SK-N-SH treated with all-trans-retinoic acid at 6 μM for 48 hours (cell line): ENCODE data around the gene SLC6A6.

Experiments
- CSDC2 ChIP-seq: fragments of 250-450 bp; sonication (Bioruptor Pico); IDR thresholded peaks from 2 replicates; pipeline ENCODE4 v1.5.0; 2020; ENCODE audit warnings: mild to moderate bottlenecking, moderate library complexity
- GLIS3 ChIP-seq: fragments of 250-450 bp; sonication (Bioruptor Pico); IDR thresholded peaks from 2 replicates; pipeline ENCODE4 v1.5.0; 2020; ENCODE audit warnings: mild to moderate bottlenecking, moderate library complexity
- TCF4 ChIP-seq: fragments of 250-450 bp; sonication (Bioruptor Pico); IDR thresholded peaks from 2 replicates; pipeline ENCODE4 v1.8.0; 2021; ENCODE audit warnings: mild to moderate bottlenecking, moderate library complexity, borderline replicate concordance
- TOX ChIP-seq: fragments of 250-450 bp; sonication (Bioruptor Pico); IDR thresholded peaks from 2 replicates; pipeline ENCODE4 v1.8.0; 2021; ENCODE audit warnings: mild to moderate bottlenecking, moderate library complexity, borderline replicate concordance

- TF ChIP-seq TOX, result no peak
- TF ChIP-seq GLIS3 (CRISPR knock-in tag), result no peak
- TF ChIP-seq TCF4 (CRISPR knock-in tag), result no peak
- TF ChIP-seq CSDC2 (CRISPR knock-in tag), result no peak
Observed at GRCh38 chr3:14528081-14528480, 125.7 kb downstream of the SLC6A6 start.
